Fibroblast of pulmonary artery (primary cell): ENCODE measurements around the gene GSG1L2.

Experiments used
- DNase-seq: peaks from one replicate; pipeline ENCODE4 v3.0.0-alpha.2; 2010; ENCODE audit warnings: low read depth
- H3K4me3 ChIP-seq: replicated peaks from 2 replicates; pipeline ENCODE4 v1.5.1; 2011; ENCODE audit warnings: low read depth, mild to moderate bottlenecking, control low read depth, low read length, moderate library complexity
- CTCF ChIP-seq: IDR thresholded peaks from 2 replicates; pipeline ENCODE4 v1.5.1; 2011; ENCODE audit warnings: mild to moderate bottlenecking, control low read depth, low read length, inconsistent platforms; ENCODE audit errors: missing control alignments

GSG1L2 gene

DNA sequence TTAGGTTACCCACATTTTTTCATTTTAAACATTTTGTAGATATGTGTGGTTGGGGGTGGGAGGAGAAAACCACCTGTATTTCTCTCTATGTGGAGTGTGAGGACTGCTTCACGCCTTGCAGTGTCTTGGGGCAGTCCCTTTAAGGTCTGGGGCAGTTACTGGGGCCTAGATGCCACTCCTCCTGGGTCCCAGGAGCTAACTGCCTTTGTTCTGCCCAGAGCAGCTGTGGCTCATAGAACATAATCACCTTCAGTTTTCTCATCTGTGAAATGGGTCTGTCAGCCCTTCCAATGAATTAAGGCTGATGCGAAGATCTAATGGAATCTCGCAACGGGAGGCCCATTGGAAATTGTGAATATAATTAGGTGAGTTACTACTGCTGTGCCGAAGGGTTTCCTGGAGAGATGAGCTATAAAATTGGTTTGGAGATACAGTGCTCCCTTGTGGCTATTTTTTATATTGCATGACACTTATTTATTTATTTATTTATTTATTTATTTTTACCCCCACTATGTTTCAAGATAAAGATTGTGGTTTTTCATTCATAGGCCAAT lies 53.4 kb downstream of the GSG1L2 start:
- no peak overlapping the region for H3K4me3 ChIP-seq
- peak; percentile 40 for TF ChIP-seq CTCF
- DNase-seq: peak; percentile 52

DNA sequence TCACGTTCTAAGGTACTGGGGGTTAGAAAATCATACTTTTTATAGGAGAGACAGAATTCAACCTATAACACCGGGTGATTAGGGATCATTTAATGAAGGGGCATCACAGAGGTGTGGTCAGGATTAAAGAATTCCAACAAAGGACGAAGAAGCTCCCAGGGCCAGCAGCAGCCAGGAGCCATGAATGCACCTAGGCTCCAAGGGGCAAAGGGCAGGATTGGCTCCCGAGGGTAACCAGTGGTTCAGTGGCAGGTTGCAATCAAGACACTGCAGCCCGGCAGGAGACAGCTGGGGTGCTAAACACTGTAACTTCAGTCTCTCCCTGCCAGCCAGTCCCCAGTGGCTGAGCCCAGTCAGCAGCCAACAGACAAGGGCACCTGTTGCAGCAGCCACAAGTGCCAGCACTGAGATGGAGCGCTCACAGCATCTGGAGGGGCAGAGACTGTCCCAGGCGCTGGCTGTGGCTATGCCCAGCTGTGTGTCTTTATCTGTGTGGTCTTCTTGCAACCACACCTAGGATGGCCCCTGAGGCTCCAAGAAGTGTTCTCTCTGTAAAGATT lies 54.4 kb downstream of the GSG1L2 start:
- H3K4me3 ChIP-seq: no peak overlapping the region
- no peak for DNase-seq
- no peak for TF ChIP-seq CTCF

DNA sequence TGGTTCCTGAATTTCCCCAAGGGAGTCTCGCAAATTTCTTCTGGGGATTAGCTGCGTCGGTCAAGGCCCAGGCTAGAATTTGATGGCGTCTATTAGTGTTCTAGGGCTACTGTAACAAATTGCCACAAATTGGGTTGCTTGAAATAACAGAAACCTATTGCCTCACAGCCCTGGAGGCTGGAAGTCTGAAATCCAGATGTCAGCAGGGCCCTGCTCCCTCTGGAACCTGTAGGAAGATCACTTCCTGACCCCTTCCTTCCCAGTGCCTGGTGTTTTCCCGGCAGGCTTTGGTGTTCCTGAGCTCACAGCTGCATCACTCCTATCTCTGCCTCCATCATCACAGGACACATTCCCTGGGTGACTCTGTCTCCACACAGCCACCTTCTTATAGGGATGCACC lies 54.9 kb downstream of the GSG1L2 start:
- no peak overlapping the region for H3K4me3 ChIP-seq
- TF ChIP-seq CTCF: no peak
- no peak for DNase-seq

DNA sequence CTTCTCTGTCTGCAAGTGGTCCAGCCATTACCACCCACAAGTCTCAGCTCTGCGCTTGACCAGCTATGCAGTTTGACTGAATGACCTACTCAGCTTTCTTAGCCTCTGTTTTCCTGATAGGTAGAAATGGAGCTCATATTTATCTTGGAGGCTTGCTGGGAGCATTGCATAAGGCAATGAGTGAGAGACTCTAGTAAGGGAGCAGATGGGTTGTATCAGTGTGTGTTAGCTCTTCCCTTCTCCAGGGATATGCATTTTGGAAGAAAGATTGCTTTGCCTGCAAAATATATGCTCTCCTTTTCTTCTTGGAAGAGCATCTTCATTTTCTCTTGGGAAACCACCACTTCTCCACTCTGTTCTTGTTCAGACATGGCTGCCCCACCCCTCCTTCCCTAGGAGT lies 56.6 kb downstream of the GSG1L2 start:
- H3K4me3 ChIP-seq: no peak overlapping the region
- no peak for DNase-seq
- no peak for TF ChIP-seq CTCF

- no peak for TF ChIP-seq CTCF
- no peak for DNase-seq
- no peak overlapping the region for H3K4me3 ChIP-seq
Observed at GRCh38 chr17:9763643-9764042, 58.2 kb downstream of the GSG1L2 start.

DNA sequence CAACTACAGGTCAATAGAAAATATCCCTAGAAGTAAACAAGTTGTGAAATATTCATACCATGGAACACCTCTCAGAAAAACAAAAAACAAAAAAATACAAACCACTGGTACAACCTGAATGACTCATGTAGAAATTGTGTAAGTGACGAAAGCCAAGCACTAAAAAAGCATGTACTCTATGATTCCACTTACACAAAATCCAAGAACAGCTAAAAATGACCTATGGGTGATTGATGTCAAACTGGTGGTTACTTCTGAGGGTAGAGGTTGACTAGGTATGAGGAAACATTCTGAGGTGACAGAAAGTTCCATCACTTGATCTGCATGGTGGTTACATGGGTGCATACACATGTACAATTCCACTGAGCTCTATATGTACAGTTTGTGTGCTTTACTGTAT lies 61.6 kb downstream of the GSG1L2 start:
- H3K4me3 ChIP-seq: no peak overlapping the region
- no peak for TF ChIP-seq CTCF
- no peak for DNase-seq

GRCh38 chr17:9755083-9755482 lies 66.8 kb downstream of the GSG1L2 start:
- no peak for DNase-seq
- TF ChIP-seq CTCF: no peak
- H3K4me3 ChIP-seq: no peak overlapping the region
